Measurements from ENCODE around the gene SELENOO.

SELENOO gene

GRCh38 chr22:50173311-50173982 lies 27.4 kb upstream of the SELENOO start:
- DNase-seq, result peak in 1 of 5 donors; percentile 4

- DNase-seq, result no peak
Observed at GRCh38 chr22:50173983-50174355, 26.8 kb upstream of the SELENOO start.

- DNase-seq, result no peak
Observed at GRCh38 chr22:50174382-50175190, 26.2 kb upstream of the SELENOO start.

GRCh38 chr22:50175191-50175461 lies 25.7 kb upstream of the SELENOO start:
- DNase-seq, result peak in 1 of 5 donors; percentile 4

GRCh38 chr22:50175921-50176849 lies 24.6 kb upstream of the SELENOO start:
- peak in 2 of 5 donors; percentile 4 to 6 for DNase-seq

GRCh38 chr22:50176850-50177536 lies 23.8 kb upstream of the SELENOO start:
- peak in 2 of 5 donors; percentile 4 to 10 for DNase-seq

- DNase-seq, result peak in 2 of 5 donors; percentile 2 to 12
Observed at GRCh38 chr22:50177537-50178470, 23.0 kb upstream of the SELENOO start.

- DNase-seq, result no peak
Observed at GRCh38 chr22:50178471-50178864, 22.3 kb upstream of the SELENOO start.

- no peak for DNase-seq
Observed at GRCh38 chr22:50178871-50179869, 21.6 kb upstream of the SELENOO start.

- no peak for DNase-seq
Observed at GRCh38 chr22:50179937-50180726, 20.7 kb upstream of the SELENOO start.

GRCh38 chr22:50180727-50181521 lies 19.9 kb upstream of the SELENOO start:
- peak in 1 of 5 donors; percentile 12 for DNase-seq

GRCh38 chr22:50182176-50183081 lies 18.4 kb upstream of the SELENOO start:
- DNase-seq, result no peak

- peak in 1 of 5 donors; percentile 4 for DNase-seq
Observed at GRCh38 chr22:50183141-50183971, 17.5 kb upstream of the SELENOO start.

GRCh38 chr22:50184004-50184901 lies 16.6 kb upstream of the SELENOO start:
- peak in 1 of 5 donors; percentile 6 for DNase-seq

GRCh38 chr22:50184902-50185374 lies 15.9 kb upstream of the SELENOO start:
- no peak for DNase-seq

All from T-helper 1 cell (primary cell).